IMR-90 (cell line): ENCODE measurements around the gene MYBPH. TPM values are rescaled to one million over a fixed set of nuclear protein-coding genes. Genes with fewer than 3 reads are reported as not detected.

Experiments
- ATAC-seq: fragments of 200-7000 bp; cut with Tn5 transposase; 2 replicates; pipeline ENCODE4 v1.9.1; 2020; ENCODE audit warnings: low read depth, mild to moderate bottlenecking, moderate library complexity
- BruUV-seq: library from RNA; stranded (reverse); fragments of 400-500 nt; replicated peaks from 2 replicates; lab custom pipeline; 2021; lab: Mats Ljungman, UMichigan
- CTCF ChIA-PET: fragments of 300-600 bp; formaldehyde crosslinking; extraction: SDS; loops from one replicate; lab custom pipeline; 2021; ENCODE audit warnings: antibody characterized with exemption; lab: Yijun Ruan, JAX
- POLR2A ChIA-PET: fragments of 300-600 bp; sonication (Branson Sonifier 250); formaldehyde crosslinking; loops from one replicate; lab custom pipeline; 2022; ENCODE audit warnings: antibody characterized with exemption; ENCODE audit not compliant: unreplicated experiment; lab: Charles Lee
- DNase-seq: peaks from one replicate; pipeline ENCODE4 v3.0.0; 2013
- H2AFZ ChIP-seq: replicated peaks from 2 replicates; pipeline ENCODE3; 2013; ENCODE audit warnings: low read length, mild to moderate bottlenecking; ENCODE audit not compliant: poor library complexity
- H2AK5ac ChIP-seq: 2 replicates; pipeline ENCODE4 v1.6.1; 2013; ENCODE audit warnings: low read depth, low read length, inconsistent platforms
- H2AK9ac ChIP-seq: replicated peaks from 2 replicates; pipeline ENCODE3; 2013; ENCODE audit warnings: mild to moderate bottlenecking, low read depth, low read length, moderate library complexity; ENCODE audit not compliant: poor library complexity
- H2BK120ac ChIP-seq: 2 replicates; pipeline ENCODE4 v1.6.1; 2013; ENCODE audit warnings: low read depth, low read length, inconsistent platforms
- H2BK15ac ChIP-seq: 3 replicates; pipeline ENCODE4 v1.6.1; 2013; ENCODE audit warnings: low read depth, low read length, inconsistent platforms
- H2BK20ac ChIP-seq: 2 replicates; pipeline ENCODE4 v1.6.1; 2013; ENCODE audit warnings: low read depth, mild to moderate bottlenecking, inconsistent platforms, low read length, moderate library complexity
- H2BK5ac ChIP-seq: 2 replicates; pipeline ENCODE4 v1.6.1; 2013; ENCODE audit warnings: mild to moderate bottlenecking, low read depth, low read length, inconsistent platforms; ENCODE audit not compliant: poor library complexity, severe bottlenecking
- H3K14ac ChIP-seq: replicated peaks from 2 replicates; pipeline ENCODE4 v1.6.1; 2013; ENCODE audit warnings: low read depth, low read length, inconsistent platforms
- H3K18ac ChIP-seq: 2 replicates; pipeline ENCODE4 v1.6.1; 2013; ENCODE audit warnings: low read depth, low read length, control low read depth
- H3K23ac ChIP-seq: 2 replicates; pipeline ENCODE4 v1.6.1; 2013; ENCODE audit warnings: low read depth, low read length, inconsistent platforms
- H3K27ac ChIP-seq: 2 replicates; pipeline ENCODE4 v1.5.1; 2013; ENCODE audit warnings: mild to moderate bottlenecking, control low read depth, low read length; ENCODE audit not compliant: insufficient read depth
- H3K27me3 ChIP-seq: 2 replicates; pipeline ENCODE4 v1.6.1; 2013; ENCODE audit warnings: low read length; ENCODE audit not compliant: control insufficient read depth, insufficient read depth
- H3K36me3 ChIP-seq: 2 replicates; pipeline ENCODE4 v1.6.1; 2013; ENCODE audit warnings: low read length, mixed read lengths; ENCODE audit not compliant: control insufficient read depth, insufficient read depth
- H3K4ac ChIP-seq: 2 replicates; pipeline ENCODE4 v1.6.1; 2013; ENCODE audit warnings: low read depth, low read length, inconsistent platforms
- H3K4me1 ChIP-seq: 2 replicates; pipeline ENCODE4 v1.6.1; 2013; ENCODE audit warnings: low read length, mixed read lengths; ENCODE audit not compliant: control insufficient read depth, insufficient read depth
- H3K4me2 ChIP-seq: 2 replicates; pipeline ENCODE4 v1.6.1; 2013; ENCODE audit warnings: low read depth, mild to moderate bottlenecking, control low read depth, low read length, moderate library complexity
- H3K4me3 ChIP-seq: 2 replicates; pipeline ENCODE4 v1.5.1; 2013; ENCODE audit warnings: low read depth, mild to moderate bottlenecking, control low read depth, low read length, moderate library complexity; ENCODE audit not compliant: insufficient read depth
- H3K56ac ChIP-seq: 2 replicates; pipeline ENCODE4 v1.6.1; 2013; ENCODE audit warnings: low read length, inconsistent platforms; ENCODE audit not compliant: insufficient read depth; ENCODE audit errors: extremely low read depth
- H3K79me1 ChIP-seq, 2 experiments: 2 replicates each; pipeline ENCODE4 v1.6.1; 2013; ENCODE audit warnings: low read length in 2 of 2, inconsistent platforms in 1 of 2, low read depth in 1 of 2
- H3K9ac ChIP-seq: 2 replicates; pipeline ENCODE4 v1.6.1; 2013; ENCODE audit warnings: low read depth, low read length, control low read depth
- H3K9me1 ChIP-seq: 2 replicates; pipeline ENCODE4 v1.6.1; 2013; ENCODE audit warnings: low read length, inconsistent platforms; ENCODE audit not compliant: insufficient read depth
- H3K9me3 ChIP-seq: 2 replicates; pipeline ENCODE4 v1.6.1; 2013; ENCODE audit warnings: low read length; ENCODE audit not compliant: control insufficient read depth, insufficient read depth
- H4K20me1 ChIP-seq: 2 replicates; pipeline ENCODE4 v1.6.1; 2013; ENCODE audit warnings: low read length, inconsistent platforms; ENCODE audit not compliant: insufficient read depth
- H4K5ac ChIP-seq: 2 replicates; pipeline ENCODE4 v1.6.1; 2013; ENCODE audit warnings: mild to moderate bottlenecking, low read depth, low read length, control low read depth
- H4K8ac ChIP-seq, 2 experiments: 2 replicates each; pipeline ENCODE4 v1.6.1; 2013; ENCODE audit warnings: low read depth in 2 of 2, low read length in 2 of 2, control low read depth in 1 of 2, inconsistent platforms in 1 of 2
- H4K91ac ChIP-seq: 2 replicates; pipeline ENCODE4 v1.6.1; 2013; ENCODE audit warnings: low read depth, low read length, inconsistent platforms; ENCODE audit not compliant: insufficient read depth
- BHLHE40 ChIP-seq: fragments of 150-350 bp; IDR thresholded peaks from 2 replicates; pipeline ENCODE4 v1.6.1; 2016; ENCODE audit warnings: mild to moderate bottlenecking, low read depth, low read length
- CEBPB ChIP-seq: IDR thresholded peaks from 2 replicates; pipeline ENCODE4 v1.6.1; 2012; ENCODE audit warnings: low read depth, low read length, improper control_type of control experiment
- CHD1 ChIP-seq: IDR thresholded peaks from 2 replicates; pipeline ENCODE4 v1.6.1; 2012; ENCODE audit warnings: low read depth, low read length, improper control_type of control experiment
- FOS ChIP-seq: fragments of 150-350 bp; IDR thresholded peaks from 2 replicates; pipeline ENCODE4 v1.6.1; 2016; ENCODE audit warnings: low read depth, low read length
- MAFK ChIP-seq: IDR thresholded peaks from 2 replicates; pipeline ENCODE4 v1.6.1; 2012; ENCODE audit warnings: low read depth, low read length, improper control_type of control experiment
- MAZ ChIP-seq: IDR thresholded peaks from 2 replicates; pipeline ENCODE4 v1.6.1; 2012; ENCODE audit warnings: low read depth, mild to moderate bottlenecking, low read length, improper control_type of control experiment, moderate library complexity, borderline replicate concordance
- MXI1 ChIP-seq: IDR thresholded peaks from 2 replicates; pipeline ENCODE4 v1.6.1; 2012; ENCODE audit warnings: low read depth, mild to moderate bottlenecking, low read length, moderate library complexity, borderline replicate concordance
- NFE2L2 ChIP-seq: fragments of 150-350 bp; IDR thresholded peaks from 2 replicates; pipeline ENCODE4 v1.6.1; 2016; ENCODE audit warnings: low read depth, mild to moderate bottlenecking, low read length
- POLR2A ChIP-seq: IDR thresholded peaks from 2 replicates; pipeline ENCODE4 v1.6.1; 2012; ENCODE audit warnings: mild to moderate bottlenecking, low read depth, low read length
- RAD21 ChIP-seq: IDR thresholded peaks from 2 replicates; pipeline ENCODE4 v1.6.1; 2012; ENCODE audit warnings: low read length, improper control_type of control experiment
- RCOR1 ChIP-seq: IDR thresholded peaks from 2 replicates; pipeline ENCODE4 v1.6.1; 2012; ENCODE audit warnings: mild to moderate bottlenecking, low read length, improper control_type of control experiment; ENCODE audit not compliant: insufficient replicate concordance
- RFX5 ChIP-seq: IDR thresholded peaks from 2 replicates; pipeline ENCODE4 v1.8.0; 2012; ENCODE audit warnings: low read depth, mild to moderate bottlenecking, low read length, moderate library complexity
- SMC3 ChIP-seq: fragments of 150-350 bp; IDR thresholded peaks from 2 replicates; pipeline ENCODE4 v1.6.1; 2016; ENCODE audit warnings: low read depth, mild to moderate bottlenecking, antibody characterized with exemption, low read length, moderate library complexity
- WGBS, 2 experiments: methylation state at CpG; one replicate each; pipeline versions ENCODE4 v1.1.5 to v1.1.7; 2013; ENCODE audit warnings: missing lambda C conversion rate in 2 of 2; ENCODE audit not compliant: insufficient read length in 1 of 2; ENCODE audit errors: extremely low coverage in 2 of 2; 5-methylcytosine and 5-hydroxymethylcytosine counted together
- dilution Hi-C: fragments of 300-500 bp; cut with HindIII; formaldehyde crosslinking; loops from one replicate; pipeline ENCODE4 v1.14.3; 2018; ENCODE audit warnings: low sequenced_read_pairs; ENCODE audit not compliant: unreplicated experiment
- in situ Hi-C: fragments of 300-500 bp; cut with MboI; formaldehyde crosslinking; loops from 3 replicates; pipeline ENCODE4 v1.14.3; 2019; ENCODE audit warnings: low sequenced_read_pairs, inconsistent platforms, mixed read lengths
- intact Hi-C: fragments of 100-400 bp; cut with micrococcal nuclease; formaldehyde crosslinking; loops from 2 replicates; pipeline ENCODE4 v1.10.0; 2022
- polyA plus RNA-seq, 3 experiments: library from polyadenylated mRNA; depleted of rRNA; stranded (reverse); fragments of >200 nt; gene quantifications; 2 replicates each; pipeline ENCODE4 v1.2.3, GENCODE V29; 2012; ENCODE audit warnings: low replicate concordance in 1 of 3
- total RNA-seq: library from RNA; depleted of rRNA; stranded (reverse); fragments of >200 nt; gene quantifications from 2 replicates; pipeline ENCODE4 v1.2.3, GENCODE V29; 2012
- TF ChIP-seq, protein P1 (sequence below): fragments of 150-350 bp; IDR thresholded peaks from 2 replicates; pipeline ENCODE4 v1.6.1; 2016; ENCODE audit warnings: low read depth, mild to moderate bottlenecking, low read length, moderate library complexity, borderline replicate concordance
- TF ChIP-seq, protein P2 (sequence below): fragments of 150-350 bp; IDR thresholded peaks from 2 replicates; pipeline ENCODE4 v1.6.1; 2017; ENCODE audit warnings: mild to moderate bottlenecking, antibody characterized with exemption, low read length, low read depth
- TF ChIP-seq, protein P3 (sequence below): conservative IDR thresholded peaks from 2 replicates; pipeline ENCODE4 v1.5.1; 2012; ENCODE audit warnings: mild to moderate bottlenecking, low read depth, low read length, improper control_type of control experiment

MYBPH gene
- total and polyA plus RNA-seq, 2 of the 4 experiments (the other 2 are of a cell fraction) = not detected

DNA sequence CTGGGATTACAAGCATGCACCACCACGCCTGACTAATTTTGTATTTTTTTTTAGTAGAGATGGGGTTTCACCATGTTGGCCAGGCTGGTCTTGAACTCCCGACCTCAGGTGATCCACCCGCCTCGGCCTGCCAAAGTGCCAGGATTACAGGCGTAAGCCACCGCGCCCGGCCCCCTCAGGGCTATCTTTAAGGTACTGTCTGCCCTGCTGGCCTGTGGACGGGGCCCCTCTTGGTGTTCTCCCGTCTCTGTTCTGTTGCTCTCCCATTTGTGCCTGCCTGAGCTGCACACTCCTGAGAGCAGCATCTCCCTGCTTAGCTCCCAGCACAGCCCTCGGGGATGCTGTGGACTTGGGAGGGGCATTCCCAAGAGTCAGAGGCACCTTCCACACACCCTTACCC lies 13.9 kb downstream of the MYBPH start:
- in situ Hi-C loops (no loop called here), intact Hi-C loops (no loop called here), dilution Hi-C loops (no loop called here)
- no peak overlapping the region for H4K91ac ChIP-seq
- no peak overlapping the region for H3K27ac ChIP-seq
- H3K14ac ChIP-seq = no peak overlapping the region
- no peak for ATAC-seq
- peaks cover 44% of the 10 kb centered on the region for H3K27me3 ChIP-seq
- H3K9me3 ChIP-seq = peaks cover 7% of the 10 kb centered on the region; the same call in 1 of the 2 replicates
- no peak overlapping the region for H3K4me2 ChIP-seq
- no peak overlapping the region for H4K5ac ChIP-seq
- H2AFZ ChIP-seq = no peak overlapping the region
- H2BK20ac ChIP-seq = no peak overlapping the region
- H2BK120ac ChIP-seq = no peak overlapping the region
- 89% methylated on average over 6 of the region's 11 CpGs; no CpG with 5 or more reads in 1 of the 2 experiments for WGBS, 2 experiments
- H2BK5ac ChIP-seq = no peak overlapping the region
- BruUV-seq = no TSS peak
- no peaks in the 10 kb centered on the region for H3K36me3 ChIP-seq
- no peak overlapping the region for H3K4me3 ChIP-seq
- ChIA-PET CTCF (no interaction called here), POLR2A (no interaction called here)
- no peak overlapping the region for H2AK5ac ChIP-seq
- no peaks in the 10 kb centered on the region for H3K79me1 ChIP-seq
- no peak overlapping the region for H3K18ac ChIP-seq
- no peak for DNase-seq
- H3K9ac ChIP-seq = no peak overlapping the region
- H3K23ac ChIP-seq = no peak overlapping the region
- H2AK9ac ChIP-seq = no peak overlapping the region
- no peak overlapping the region for H3K4ac ChIP-seq
- H4K20me1 ChIP-seq = no peaks in the 10 kb centered on the region
- no peak overlapping the region for H4K8ac ChIP-seq
- H3K56ac ChIP-seq = no peak overlapping the region
- no peaks in the 10 kb centered on the region for H3K4me1 ChIP-seq
- no peaks in the 10 kb centered on the region for H3K9me1 ChIP-seq
- H2BK15ac ChIP-seq = no peak overlapping the region
- TF ChIP-seq, protein P1, sequence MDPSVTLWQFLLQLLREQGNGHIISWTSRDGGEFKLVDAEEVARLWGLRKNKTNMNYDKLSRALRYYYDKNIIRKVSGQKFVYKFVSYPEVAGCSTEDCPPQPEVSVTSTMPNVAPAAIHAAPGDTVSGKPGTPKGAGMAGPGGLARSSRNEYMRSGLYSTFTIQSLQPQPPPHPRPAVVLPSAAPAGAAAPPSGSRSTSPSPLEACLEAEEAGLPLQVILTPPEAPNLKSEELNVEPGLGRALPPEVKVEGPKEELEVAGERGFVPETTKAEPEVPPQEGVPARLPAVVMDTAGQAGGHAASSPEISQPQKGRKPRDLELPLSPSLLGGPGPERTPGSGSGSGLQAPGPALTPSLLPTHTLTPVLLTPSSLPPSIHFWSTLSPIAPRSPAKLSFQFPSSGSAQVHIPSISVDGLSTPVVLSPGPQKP = no peak
- TF ChIP-seq MAFK (no peak), SMC3 (no peak), BHLHE40 (no peak), POLR2A (no peak), MAZ (no peak), MXI1 (no peak), RFX5 (no peak), RCOR1 (no peak), NFE2L2 (no peak), RAD21 (no peak), CEBPB (no peak), FOS (no peak), CHD1 (no peak)
- TF ChIP-seq, protein P2, sequence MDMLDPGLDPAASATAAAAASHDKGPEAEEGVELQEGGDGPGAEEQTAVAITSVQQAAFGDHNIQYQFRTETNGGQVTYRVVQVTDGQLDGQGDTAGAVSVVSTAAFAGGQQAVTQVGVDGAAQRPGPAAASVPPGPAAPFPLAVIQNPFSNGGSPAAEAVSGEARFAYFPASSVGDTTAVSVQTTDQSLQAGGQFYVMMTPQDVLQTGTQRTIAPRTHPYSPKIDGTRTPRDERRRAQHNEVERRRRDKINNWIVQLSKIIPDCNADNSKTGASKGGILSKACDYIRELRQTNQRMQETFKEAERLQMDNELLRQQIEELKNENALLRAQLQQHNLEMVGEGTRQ = no peak
- TF ChIP-seq, protein P3, sequence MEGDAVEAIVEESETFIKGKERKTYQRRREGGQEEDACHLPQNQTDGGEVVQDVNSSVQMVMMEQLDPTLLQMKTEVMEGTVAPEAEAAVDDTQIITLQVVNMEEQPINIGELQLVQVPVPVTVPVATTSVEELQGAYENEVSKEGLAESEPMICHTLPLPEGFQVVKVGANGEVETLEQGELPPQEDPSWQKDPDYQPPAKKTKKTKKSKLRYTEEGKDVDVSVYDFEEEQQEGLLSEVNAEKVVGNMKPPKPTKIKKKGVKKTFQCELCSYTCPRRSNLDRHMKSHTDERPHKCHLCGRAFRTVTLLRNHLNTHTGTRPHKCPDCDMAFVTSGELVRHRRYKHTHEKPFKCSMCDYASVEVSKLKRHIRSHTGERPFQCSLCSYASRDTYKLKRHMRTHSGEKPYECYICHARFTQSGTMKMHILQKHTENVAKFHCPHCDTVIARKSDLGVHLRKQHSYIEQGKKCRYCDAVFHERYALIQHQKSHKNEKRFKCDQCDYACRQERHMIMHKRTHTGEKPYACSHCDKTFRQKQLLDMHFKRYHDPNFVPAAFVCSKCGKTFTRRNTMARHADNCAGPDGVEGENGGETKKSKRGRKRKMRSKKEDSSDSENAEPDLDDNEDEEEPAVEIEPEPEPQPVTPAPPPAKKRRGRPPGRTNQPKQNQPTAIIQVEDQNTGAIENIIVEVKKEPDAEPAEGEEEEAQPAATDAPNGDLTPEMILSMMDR = no peak
